ENCODE measurements around the gene CADM1. TPM values are rescaled to one million over a fixed set of nuclear protein-coding genes. Genes with fewer than 3 reads are reported as not detected.

CADM1 gene
- total and polyA plus RNA-seq, 10 of the 15 experiments (the other 5 are each of a cell fraction or from before 2014, with no cell fraction given): 0.03 to 0.48 (median 0.15) TPM; not detected in 3

GRCh38 chr11:115126515-115127208, 377.6 kb downstream of the CADM1 start (continued):
- TF ChIP-seq ZBTB11 (CRISPR knock-in tag; IDR thresholded peaks at IDR 0.05) (no peak), WRNIP1 (IDR thresholded peaks at IDR 0.05; ENCODE audit: borderline replicate concordance, low read depth, low read length) (no peak)

- Histone ChIP-seq H2AFZ (ENCODE audit: control insufficient read depth, low read depth, low read length) (no peak overlapping the region), H3K27me3 (replicated peaks in 1 of 2; ENCODE audit: control insufficient read depth in 2 of 2, insufficient read depth in 2 of 2, low read length in 1 of 2) (0 out of 4 replicates have a peak, but pooled peaks cover 0 to 4% of the 10 kb centered on the region in 2 experiments), H3K9ac (ENCODE audit: control insufficient read depth, insufficient read depth, low read length) (no peak overlapping the region), H4K20me1 (ENCODE audit: control insufficient read depth, insufficient read depth) (no peaks in the 10 kb centered on the region), H3K9me3 (replicated peaks; ENCODE audit: control insufficient read depth, insufficient read depth, low read length) (no peaks in the 10 kb centered on the region; the same call in 1 of the 3 replicates), H3K4me3 (no peak overlapping the region), H3K27ac (ENCODE audit: control insufficient read depth, insufficient read depth) (no peak overlapping the region), H3K4me2 (ENCODE audit: control insufficient read depth, insufficient read depth) (no peak overlapping the region), H3K79me2 (ENCODE audit: control insufficient read depth, insufficient read depth, low read length) (no peaks in the 10 kb centered on the region), H3K36me3 (ENCODE audit: control insufficient read depth in 2 of 2, insufficient read depth in 2 of 2, low read length in 1 of 2) (no peaks in the 10 kb centered on the region), H3K4me1 (ENCODE audit: control insufficient read depth, insufficient read depth, low read length) (no peaks in the 10 kb centered on the region)
- ChIA-PET POLR2A (no interaction called here), SMC1A (ENCODE audit: uncharacterized antibody, unreplicated experiment) (no interaction called here), CTCF (interaction anchor here (1.2 kb wide), 1 partner anchor 21 kb away, joined by 3 read pairs; no protein-coding TSS in a partner anchor), RAD21 (ENCODE audit: unreplicated experiment) (no interaction called here)
- ATAC-seq (no peak), DNase-seq (ENCODE audit: low read depth, low spot score) (no peak), FAIRE-seq (no peak)
- BruUV-seq (replicated peaks): no TSS peak
- in situ Hi-C loops (cut with MboI) (no loop called here), intact Hi-C loops (cut with micrococcal nuclease; ENCODE audit: unreplicated experiment) (no loop called here)
- 0% methylated on average over 2 of the region's 2 CpGs for WGBS (ENCODE audit: insufficient coverage, insufficient replicate concordance, low lambda C conversion rate, missing lambda C conversion rate)
- no peak for TF ChIP-seq ZNF622 (IDR thresholded peaks at IDR 0.05)
- no peak for TF ChIP-seq ZBTB4 (CRISPR knock-in tag; IDR thresholded peaks at IDR 0.05)
- no peak for TF ChIP-seq GATAD2B (conservative IDR thresholded peaks at IDR 0.05; ENCODE audit: low read depth)
- no peak for TF ChIP-seq IRF3 (IDR thresholded peaks at IDR 0.05)
- TF ChIP-seq PKNOX1 (IDR thresholded peaks at IDR 0.05): no peak
- no peak for TF ChIP-seq ZZZ3 (IDR thresholded peaks at IDR 0.05; ENCODE audit: control insufficient read depth, insufficient read length, low read depth)
- TF ChIP-seq NFYA (IDR thresholded peaks at IDR 0.05; ENCODE audit: borderline replicate concordance, low read depth, low read length): no peak
- TF ChIP-seq NRF1 (conservative IDR thresholded peaks at IDR 0.05; ENCODE audit: low read depth, low read length): no peak
- no peak for TF ChIP-seq SRF (IDR thresholded peaks at IDR 0.05; ENCODE audit: low read depth in 2 of 2, low read length in 2 of 2)
Measured at GRCh38 chr11:115126092-115126491, 378.1 kb downstream of the CADM1 start.
